H1 (cell line): ENCODE results near the gene ALDH3B1. TPM values are rescaled to one million over a fixed set of nuclear protein-coding genes. Genes with fewer than 3 reads are reported as not detected.
"Not testable (repeated sequence)": the region's sequence is repeated elsewhere in the genome, so short reads cannot be mapped to it uniquely, and the experiment has no call there.

Experiments used
- CTCF ChIA-PET: fragments of 300-600 bp; sonication (Branson Sonifier 250); formaldehyde crosslinking; loops from one replicate; lab custom pipeline; 2021; ENCODE audit not compliant: partially characterized antibody; lab: Charles Lee
- POLR2A ChIA-PET: fragments of 300-600 bp; sonication (Branson Sonifier 250); formaldehyde crosslinking; loops from one replicate; lab custom pipeline; 2021; ENCODE audit warnings: inconsistent platforms; ENCODE audit not compliant: partially characterized antibody; lab: Charles Lee
- DNase-seq, 2 experiments: peaks; one replicate each; pipeline versions ENCODE4 v3.0.0 to v3.0.0-alpha.2; 2010 to 2022; ENCODE audit warnings: low spot score in 2 of 2, low read depth in 1 of 2, mixed read lengths in 1 of 2
- FAIRE-seq: peaks from 2 replicates; lab custom pipeline; 2011; peaks lifted over from hg19 to GRCh38; lab: Jason Lieb, UNC
- H2AFZ ChIP-seq: 2 replicates; pipeline ENCODE4 v1.8.1; 2012; ENCODE audit warnings: low read length, inconsistent platforms
- H2AK5ac ChIP-seq: 2 replicates; pipeline ENCODE4 v1.6.1; 2013; ENCODE audit warnings: low read depth, low read length
- H2BK120ac ChIP-seq: replicated peaks from 2 replicates; pipeline ENCODE3; 2013; ENCODE audit warnings: low read depth, low read length, inconsistent platforms
- H2BK12ac ChIP-seq: 2 replicates; pipeline ENCODE4 v1.6.1; 2013; ENCODE audit warnings: low read depth, low read length
- H2BK15ac ChIP-seq: 2 replicates; pipeline ENCODE4 v1.6.1; 2013; ENCODE audit warnings: low read length
- H2BK20ac ChIP-seq: 2 replicates; pipeline ENCODE4 v1.6.1; 2013; ENCODE audit warnings: low read length
- H2BK5ac ChIP-seq: 2 replicates; pipeline ENCODE4 v1.6.1; 2013; ENCODE audit warnings: low read depth, low read length
- H3K14ac ChIP-seq: 2 replicates; pipeline ENCODE4 v1.6.1; 2013; ENCODE audit warnings: inconsistent platforms; ENCODE audit not compliant: insufficient read length
- H3K18ac ChIP-seq: 2 replicates; pipeline ENCODE4 v1.6.1; 2013; ENCODE audit warnings: low read length; ENCODE audit errors: extremely low read depth
- H3K23ac ChIP-seq: 2 replicates; pipeline ENCODE4 v1.6.1; 2013; ENCODE audit warnings: inconsistent platforms; ENCODE audit not compliant: insufficient read length
- H3K23me2 ChIP-seq: 2 replicates; pipeline ENCODE4 v1.6.1; 2013; ENCODE audit warnings: low read depth, low read length
- H3K27ac ChIP-seq: 2 replicates; pipeline ENCODE4 v1.6.1; 2011; ENCODE audit warnings: low read depth, low read length, inconsistent platforms
- H3K27me3 ChIP-seq, 4 experiments: replicated peaks in 1 of 4; 1 replicate in 1 of 4; 2 replicates in 3 of 4; pipeline versions ENCODE4 v1.6.1 to v1.8.1; 2011 to 2013; ENCODE audit warnings: low read length in 3 of 4, mild to moderate bottlenecking in 3 of 4, inconsistent platforms in 2 of 4, mixed read lengths in 2 of 4, moderate library complexity in 1 of 4; ENCODE audit not compliant: control insufficient read depth in 3 of 4, insufficient read depth in 3 of 4; ENCODE audit errors: extremely low read depth in 1 of 4
- H3K36me3 ChIP-seq, 4 experiments: 2 replicates each; pipeline versions ENCODE4 v1.6.1 to v1.8.1; 2011 to 2013; ENCODE audit warnings: mild to moderate bottlenecking in 4 of 4, low read length in 3 of 4, moderate library complexity in 2 of 4, control low read depth in 1 of 4, inconsistent platforms in 1 of 4; ENCODE audit not compliant: insufficient read depth in 4 of 4, control insufficient read depth in 2 of 4
- H3K4ac ChIP-seq: replicated peaks from 2 replicates; pipeline ENCODE3; 2013; ENCODE audit warnings: low read length, low read depth, mixed read lengths, inconsistent platforms; ENCODE audit not compliant: insufficient read length
- H3K4me1 ChIP-seq, 4 experiments: replicated peaks in 1 of 4; 1 replicate in 1 of 4; 2 replicates in 3 of 4; pipeline versions ENCODE4 v1.6.1 to v1.8.1; 2011 to 2013; ENCODE audit warnings: low read length in 3 of 4, inconsistent platforms in 2 of 4, mixed read lengths in 1 of 4; ENCODE audit not compliant: insufficient read depth in 4 of 4, control insufficient read depth in 3 of 4
- H3K4me2 ChIP-seq, 2 experiments: 2 replicates each; pipeline versions ENCODE4 v1.6.1 to v1.8.1; 2011 to 2013; ENCODE audit warnings: low read depth in 2 of 2, low read length in 2 of 2, control low read depth in 1 of 2, inconsistent platforms in 1 of 2, mild to moderate bottlenecking in 1 of 2; ENCODE audit not compliant: insufficient read depth in 1 of 2
- H3K4me3 ChIP-seq, 4 experiments: fragments of 200-600, 300-600 bp in 1 of 4; sonication (generic), shearing (Covaris generic), sonication (Bioruptor Twin) in 1 of 4; 2 replicates each; pipeline versions ENCODE4 v1.5.1 to v1.8.1; 2011 to 2016; ENCODE audit warnings: low read length in 4 of 4, low read depth in 3 of 4, control low read depth in 2 of 4, inconsistent platforms in 2 of 4, mild to moderate bottlenecking in 2 of 4, mixed read lengths in 1 of 4, moderate library complexity in 1 of 4; ENCODE audit not compliant: insufficient read depth in 2 of 4; ENCODE audit errors: extremely low read depth in 1 of 4
- H3K56ac ChIP-seq: replicated peaks from 2 replicates; pipeline ENCODE3; 2013; ENCODE audit warnings: low read depth, mild to moderate bottlenecking, mixed read lengths, low read length, inconsistent platforms; ENCODE audit not compliant: insufficient read length
- H3K79me1 ChIP-seq: 2 replicates; pipeline ENCODE4 v1.6.1; 2013; ENCODE audit warnings: low read depth, low read length, control low read depth
- H3K79me2 ChIP-seq, 2 experiments: 2 replicates each; pipeline versions ENCODE4 v1.6.1 to v1.8.1; 2012 to 2013; ENCODE audit warnings: low read length in 2 of 2, mild to moderate bottlenecking in 2 of 2, inconsistent platforms in 1 of 2; ENCODE audit not compliant: insufficient read depth in 2 of 2, control insufficient read depth in 1 of 2
- H3K9ac ChIP-seq, 4 experiments: replicated peaks in 1 of 4; 1 replicate in 1 of 4; 2 replicates in 3 of 4; pipeline versions ENCODE4 v1.6.1 to v1.8.1; 2011 to 2013; ENCODE audit warnings: low read depth in 3 of 4, low read length in 3 of 4, control low read depth in 2 of 4, mild to moderate bottlenecking in 2 of 4, moderate library complexity in 2 of 4, inconsistent platforms in 1 of 4; ENCODE audit errors: extremely low read depth in 1 of 4
- H3K9me3 ChIP-seq, 2 experiments: 2 replicates each; pipeline versions ENCODE4 v1.6.1 to v1.8.1; 2012 to 2013; ENCODE audit warnings: mild to moderate bottlenecking in 2 of 2, moderate library complexity in 2 of 2, control low read depth in 1 of 2, inconsistent platforms in 1 of 2, low read depth in 1 of 2, low read length in 1 of 2, mixed read lengths in 1 of 2; ENCODE audit not compliant: insufficient read depth in 2 of 2
- H4K20me1 ChIP-seq, 2 experiments: replicated peaks in 1 of 2; 2 replicates each; pipeline versions ENCODE3 to v1.8.1; 2011 to 2013; ENCODE audit warnings: inconsistent platforms in 2 of 2, low read length in 2 of 2, mild to moderate bottlenecking in 1 of 2; ENCODE audit not compliant: insufficient read depth in 2 of 2, control insufficient read depth in 1 of 2
- H4K5ac ChIP-seq: 2 replicates; pipeline ENCODE4 v1.6.1; 2013; ENCODE audit warnings: low read length, low read depth, mixed read lengths, inconsistent platforms; ENCODE audit not compliant: insufficient read length
- H4K8ac ChIP-seq: 2 replicates; pipeline ENCODE4 v1.8.0; 2013; ENCODE audit warnings: mild to moderate bottlenecking, moderate library complexity, low read length, inconsistent platforms; ENCODE audit not compliant: insufficient read depth; ENCODE audit errors: extremely low read depth
- H4K91ac ChIP-seq: replicated peaks from 2 replicates; pipeline ENCODE3; 2013; ENCODE audit warnings: low read length, mixed read lengths, inconsistent platforms; ENCODE audit not compliant: insufficient read length
- CREB1 ChIP-seq: IDR thresholded peaks from 2 replicates; pipeline ENCODE4 v1.6.1; 2012; ENCODE audit warnings: inconsistent platforms
- PHF8 ChIP-seq: fragments of 200-600 bp; sonication (generic); conservative IDR thresholded peaks from 2 replicates; pipeline ENCODE4 v1.7.1; 2012; ENCODE audit warnings: low read depth, mild to moderate bottlenecking, inconsistent platforms, low read length, moderate library complexity
- POLR2A ChIP-seq, 2 experiments: IDR thresholded peaks; 1 replicate in 1 of 2; 2 replicates in 1 of 2; pipeline ENCODE4 v1.6.1; 2011; ENCODE audit warnings: low read depth in 2 of 2, low read length in 2 of 2, mild to moderate bottlenecking in 2 of 2; ENCODE audit errors: control extremely low read depth in 1 of 2
- POLR2AphosphoS5 ChIP-seq: IDR thresholded peaks from 2 replicates; pipeline ENCODE4 v1.6.1; 2011; ENCODE audit warnings: low read depth, low read length
- WGBS, 2 experiments: shearing (Covaris generic) in 1 of 2; methylation state at CpG; one replicate each; pipeline versions ENCODE4 v1.1.6 to v1.1.7; 2013 to 2015; ENCODE audit warnings: low lambda C conversion rate in 2 of 2, mixed read lengths in 2 of 2, inconsistent platforms in 1 of 2, low coverage in 1 of 2, missing lambda C conversion rate in 1 of 2; ENCODE audit not compliant: insufficient replicate concordance in 2 of 2, insufficient coverage in 1 of 2, insufficient read length in 1 of 2; ENCODE audit errors: extremely low coverage in 1 of 2, missing lambda C conversion rate in 1 of 2; 5-methylcytosine and 5-hydroxymethylcytosine counted together
- polyA plus RNA-seq, 7 experiments: library from polyadenylated mRNA; depleted of rRNA in 3 of 7; stranded (reverse) in 5 of 7; unstranded in 2 of 7; fragments of >200 nt in 5 of 7; fragments of 200-250 nt in 2 of 7; gene quantifications; 1 replicate in 5 of 7; 2 replicates in 1 of 7; 4 replicates in 1 of 7; pipeline versions ENCODE4 v1.2.1 to v1.2.3, GENCODE V29; 2011 to 2013; ENCODE audit warnings: missing spikeins in 2 of 7, mixed read lengths in 2 of 7
- total RNA-seq: library from RNA; stranded (reverse); fragmentation: NEBNext Ultra II Directional; extraction: Animal tissue kit (Norgen Biotek cat#: 25700); gene quantifications from 2 replicates; pipeline ENCODE4 v1.2.1, GENCODE V29; 2021
- TF ChIP-seq, protein P1 (sequence below): IDR thresholded peaks from 2 replicates; pipeline ENCODE4 v1.6.1; 2012; ENCODE audit warnings: inconsistent platforms
- TF ChIP-seq, protein P2 (sequence below): IDR thresholded peaks from 2 replicates; pipeline ENCODE4 v1.6.1; 2012; ENCODE audit warnings: inconsistent platforms

ALDH3B1 gene
- total and polyA plus RNA-seq, 2 of the 8 experiments (the other 6 are each of a cell fraction or from before 2014, with no cell fraction given), result 0.32 to 0.47 TPM

DNA sequence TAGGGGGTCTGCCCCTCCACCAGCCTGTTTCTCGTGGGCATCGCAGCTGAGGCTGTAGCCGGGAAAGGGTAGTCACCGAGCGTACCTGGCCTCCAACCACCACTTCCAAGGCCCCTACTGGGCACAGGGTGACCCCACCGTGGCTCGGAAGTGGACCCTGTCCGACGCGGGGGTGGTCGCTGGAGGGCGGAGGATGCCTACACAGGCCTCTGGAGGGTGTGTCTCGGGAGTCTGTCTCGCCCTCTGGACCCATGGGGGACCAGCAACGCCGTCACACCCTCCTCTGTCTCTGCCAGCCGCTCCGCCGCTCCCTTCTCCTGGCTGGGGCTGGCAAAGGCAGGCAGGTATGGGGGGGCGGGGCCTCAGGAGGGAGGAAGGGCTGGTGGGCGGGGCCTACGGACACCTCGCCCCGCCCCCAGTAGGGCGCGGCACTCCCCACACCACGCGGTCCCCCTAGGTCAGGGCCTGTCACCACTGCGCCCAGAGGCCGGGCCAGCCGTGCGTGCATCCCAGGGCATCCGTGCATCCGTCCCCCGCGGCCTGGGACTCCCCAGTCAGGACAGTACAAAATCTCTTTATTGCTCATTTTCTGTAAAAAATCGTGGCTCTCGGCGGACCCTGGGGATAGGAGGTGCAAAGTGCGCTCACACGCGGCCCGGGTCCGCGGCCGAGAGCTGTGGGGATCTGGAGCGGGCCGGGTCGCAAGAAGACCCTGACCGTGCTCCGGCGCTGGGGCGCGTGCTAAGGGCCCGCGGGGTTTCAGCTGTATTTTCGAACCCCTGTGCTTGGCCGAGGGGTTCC lies 19.4 kb upstream of the ALDH3B1 start:
- peak; percentile 59 for TF ChIP-seq PHF8
- TF ChIP-seq, protein P1, sequence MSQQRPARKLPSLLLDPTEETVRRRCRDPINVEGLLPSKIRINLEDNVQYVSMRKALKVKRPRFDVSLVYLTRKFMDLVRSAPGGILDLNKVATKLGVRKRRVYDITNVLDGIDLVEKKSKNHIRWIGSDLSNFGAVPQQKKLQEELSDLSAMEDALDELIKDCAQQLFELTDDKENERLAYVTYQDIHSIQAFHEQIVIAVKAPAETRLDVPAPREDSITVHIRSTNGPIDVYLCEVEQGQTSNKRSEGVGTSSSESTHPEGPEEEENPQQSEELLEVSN, result peak; percentile 31; the same call in 1 of the 2 replicates
- peak in 1 of 2 experiments; percentile 54; a peak in 1 of 3 replicates for TF ChIP-seq POLR2A (IDR thresholded peaks at IDR 0.05; ENCODE audit: control extremely low read depth in 1 of 2, low read depth in 2 of 2, low read length in 2 of 2)
- TF ChIP-seq, protein P2, sequence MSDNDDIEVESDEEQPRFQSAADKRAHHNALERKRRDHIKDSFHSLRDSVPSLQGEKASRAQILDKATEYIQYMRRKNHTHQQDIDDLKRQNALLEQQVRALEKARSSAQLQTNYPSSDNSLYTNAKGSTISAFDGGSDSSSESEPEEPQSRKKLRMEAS, result peak; percentile 92
- peak; percentile 78; the same call in 1 of the 2 replicates for TF ChIP-seq POLR2AphosphoS5
- TF ChIP-seq CREB1, result peak; percentile 32; the same call in 1 of the 2 replicates
- Histone ChIP-seq H3K4me3 (peak overlapping the region; percentile 26 to 63 (median 32)), H3K18ac (peak overlapping the region; percentile 48), H4K8ac (peak overlapping the region; percentile 89; the same call in 1 of the 2 replicates), H3K4me2 (peak overlapping the region; percentile 89 to 92), H3K9ac (peak overlapping the region in 2 of 4 experiments; percentile 37 to 51; a peak in 3 of 7 replicates)
- H3K14ac ChIP-seq, POLR2A ChIA-PET, H2BK15ac ChIP-seq, H3K79me1 ChIP-seq, H3K4ac ChIP-seq, H2AFZ ChIP-seq, H2BK20ac ChIP-seq, H2BK12ac ChIP-seq, FAIRE-seq, H4K91ac ChIP-seq, H3K23me2 ChIP-seq, H3K9me3 ChIP-seq, H4K5ac ChIP-seq, H2AK5ac ChIP-seq, H3K56ac ChIP-seq, H3K79me2 ChIP-seq, H4K20me1 ChIP-seq, H3K36me3 ChIP-seq, H2BK5ac ChIP-seq, H3K23ac ChIP-seq, H3K27me3 ChIP-seq, H3K4me1 ChIP-seq, H3K27ac ChIP-seq, H2BK120ac ChIP-seq: not testable (repeated sequence)
- CTCF ChIA-PET, result interaction anchor here (0.6 to 0.9 kb wide), 2 partner anchors 116 to 926 kb away, joined by 3 to 4 read pairs; no protein-coding TSS in a partner anchor
- 10% methylated on average over 37 of the region's 58 CpGs; no CpG with 5 or more reads in 1 of the 2 experiments for WGBS, 2 experiments
- peak in 1 of 2 experiments; percentile 86 for DNase-seq
